ENCODE measurements around the gene POMC.

- no peak for TF ChIP-seq CTCF (IDR thresholded peaks at IDR 0.05)
- no peak for TF ChIP-seq EZH2phosphoT487 (IDR thresholded peaks at IDR 0.05)
Observed at GRCh38 chr2:25202275-25202674, 33.9 kb upstream of the POMC start.

Measured in neural progenitor cell (in vitro differentiated cells).